ENCODE data around the gene LRRC46.

LRRC46 gene, protein sequence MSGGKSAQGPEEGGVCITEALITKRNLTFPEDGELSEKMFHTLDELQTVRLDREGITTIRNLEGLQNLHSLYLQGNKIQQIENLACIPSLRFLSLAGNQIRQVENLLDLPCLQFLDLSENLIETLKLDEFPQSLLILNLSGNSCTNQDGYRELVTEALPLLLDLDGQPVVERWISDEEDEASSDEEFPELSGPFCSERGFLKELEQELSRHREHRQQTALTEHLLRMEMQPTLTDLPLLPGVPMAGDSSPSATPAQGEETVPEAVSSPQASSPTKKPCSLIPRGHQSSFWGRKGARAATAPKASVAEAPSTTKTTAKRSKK

DNA sequence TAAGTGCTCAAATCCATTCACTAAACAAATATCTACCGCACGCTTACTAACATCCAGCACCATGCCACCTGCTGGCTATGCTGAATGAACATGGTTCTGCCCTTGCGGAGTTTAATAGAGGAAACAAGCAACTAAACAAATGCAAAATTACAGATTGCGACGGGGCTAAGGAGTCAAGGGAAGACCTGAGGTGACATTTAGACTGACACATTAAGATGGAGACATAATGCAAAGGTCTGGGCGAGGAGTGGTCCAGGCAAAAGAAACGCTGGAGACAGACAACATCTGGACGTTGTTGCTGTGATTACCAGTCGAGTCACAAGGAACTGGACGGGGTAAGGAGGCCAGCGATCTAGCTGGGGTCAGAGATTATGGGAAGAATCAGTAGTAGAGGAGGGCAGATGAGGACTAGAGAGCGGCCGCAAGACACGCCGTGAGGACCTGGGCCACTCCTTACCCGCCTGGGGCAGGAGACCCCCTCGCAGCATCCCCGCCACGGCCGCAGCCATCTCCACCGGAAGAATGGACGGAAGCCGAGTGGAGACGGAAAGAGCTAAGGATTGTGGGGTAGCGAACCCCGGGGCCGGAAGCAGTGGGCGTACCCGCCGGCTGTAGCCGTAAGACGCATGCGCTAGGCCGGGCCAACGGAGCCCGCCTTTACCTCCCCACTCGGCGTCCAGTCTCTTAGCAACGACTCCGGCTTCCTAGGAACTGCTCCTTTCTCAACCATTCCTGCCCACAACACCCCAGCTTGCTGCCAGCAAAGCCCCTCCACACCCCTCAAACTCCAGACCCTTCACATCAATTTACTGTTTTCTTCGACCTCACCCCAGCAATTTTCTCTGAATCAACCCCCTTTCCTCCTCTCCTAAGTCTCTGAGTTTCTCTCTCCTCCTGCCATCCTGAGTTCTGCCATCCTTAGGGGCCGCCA lies at the start of gene LRRC46, which contains the start of gene MRPL10:
LRRC46 (plus strand) TSS at position 668 of the 931 bp plus-strand sequence. CDS start 320 bp downstream, outside the sequence.
MRPL10 (minus strand) TSS at position 539 of the 931 bp plus-strand sequence; CDS start at position 509, 30 bp downstream.
- peak; percentile 87 for DNase-seq (ENCODE audit: low read depth)

DNA sequence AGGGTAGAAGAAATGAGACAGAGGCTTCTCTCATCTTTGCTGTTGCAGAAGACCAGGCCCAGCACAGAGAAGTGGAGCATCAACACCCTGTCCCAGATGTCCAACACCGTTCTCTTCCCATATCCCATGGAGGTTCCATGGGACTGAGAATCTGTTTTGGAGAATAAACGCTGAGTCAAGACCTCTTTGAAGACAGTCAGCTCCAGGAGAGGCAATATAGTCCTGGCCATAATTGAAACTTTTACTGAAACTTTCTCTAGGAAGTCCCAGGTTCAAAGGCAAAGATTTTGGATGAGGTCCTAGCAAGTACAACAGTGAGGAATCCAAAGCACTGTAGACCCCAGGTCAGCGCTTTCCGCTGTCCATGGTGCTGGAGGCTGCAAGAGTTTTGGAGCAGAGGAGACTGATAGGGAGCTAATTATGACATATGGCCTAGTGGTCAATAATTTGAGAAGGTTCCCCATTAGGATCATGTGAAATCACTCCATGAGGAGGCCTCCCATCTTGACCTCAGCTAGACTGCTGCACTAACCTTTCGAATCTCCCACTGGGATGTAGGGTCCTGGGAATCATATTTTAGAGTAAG lies 45.8 kb upstream of the LRRC46 start:
- DNase-seq (ENCODE audit: low read depth) = no peak

DNA sequence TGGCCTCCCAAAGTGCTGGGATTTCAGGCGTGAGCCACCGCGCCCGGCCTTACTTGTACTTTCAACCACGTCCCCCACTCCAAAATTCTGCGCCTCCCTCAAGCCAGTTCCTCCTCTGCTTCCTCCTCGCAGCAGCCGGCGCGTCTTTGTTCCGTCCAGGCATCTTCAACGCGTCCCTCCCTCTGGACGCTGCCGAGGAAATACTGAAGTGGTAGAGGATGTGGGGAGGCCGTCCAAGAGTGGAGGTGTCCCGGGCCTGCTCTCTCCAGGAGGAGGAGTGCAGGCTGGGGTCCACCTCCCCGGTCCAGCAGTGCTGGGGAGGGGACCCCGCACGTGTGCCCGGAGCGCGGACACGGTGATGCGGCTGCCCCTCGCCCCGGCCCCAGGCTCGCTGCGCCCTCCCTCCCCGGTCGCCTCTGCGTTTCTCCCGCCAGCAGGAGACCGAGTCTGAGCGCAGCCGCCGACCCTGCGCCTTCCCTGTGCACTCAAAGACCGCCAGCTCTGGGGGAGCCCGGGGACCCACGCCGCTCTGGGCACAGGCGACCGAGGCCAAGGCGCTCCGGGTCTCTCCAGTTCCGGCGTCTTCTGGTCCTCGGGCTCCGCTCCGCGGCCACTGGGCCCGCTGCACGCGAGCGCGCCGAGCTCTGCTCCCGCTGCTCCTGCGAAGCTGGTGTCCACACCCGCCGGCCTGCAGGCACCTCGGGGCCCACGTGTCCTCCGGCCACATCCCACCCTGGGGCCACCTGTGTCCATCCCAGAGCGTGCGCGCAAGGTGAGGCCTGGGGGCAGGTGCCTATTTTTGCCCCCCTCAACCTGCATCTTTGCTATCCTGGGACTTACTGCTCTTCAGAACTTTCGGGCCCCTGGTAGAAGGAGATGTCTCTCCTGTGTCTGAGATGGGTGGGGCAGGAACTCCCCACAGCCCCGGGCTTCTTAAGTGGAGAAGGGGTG lies 41.6 kb upstream of the LRRC46 start:
- peak; percentile 16 for DNase-seq (ENCODE audit: low read depth)

DNA sequence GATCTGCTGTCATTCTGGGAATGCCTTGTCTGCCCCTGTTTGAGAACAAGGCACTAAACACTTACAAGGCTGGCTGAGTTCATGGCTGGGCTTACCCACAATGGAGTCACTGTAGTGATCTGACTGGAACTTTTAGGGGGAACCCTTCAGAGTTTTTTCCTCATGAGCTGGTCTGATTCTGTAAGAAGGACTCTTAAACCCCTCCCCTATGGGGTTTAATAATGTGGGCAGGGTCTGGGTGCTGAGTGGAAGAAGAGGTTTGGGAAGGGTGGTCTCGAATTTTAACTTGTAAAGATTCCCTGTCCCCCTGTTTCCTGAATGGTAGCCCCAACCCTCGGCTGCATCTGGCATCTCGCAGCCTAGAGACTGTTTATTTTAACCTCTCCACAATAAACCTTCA lies 40.4 kb upstream of the LRRC46 start:
- no peak for DNase-seq (ENCODE audit: low read depth)

DNA sequence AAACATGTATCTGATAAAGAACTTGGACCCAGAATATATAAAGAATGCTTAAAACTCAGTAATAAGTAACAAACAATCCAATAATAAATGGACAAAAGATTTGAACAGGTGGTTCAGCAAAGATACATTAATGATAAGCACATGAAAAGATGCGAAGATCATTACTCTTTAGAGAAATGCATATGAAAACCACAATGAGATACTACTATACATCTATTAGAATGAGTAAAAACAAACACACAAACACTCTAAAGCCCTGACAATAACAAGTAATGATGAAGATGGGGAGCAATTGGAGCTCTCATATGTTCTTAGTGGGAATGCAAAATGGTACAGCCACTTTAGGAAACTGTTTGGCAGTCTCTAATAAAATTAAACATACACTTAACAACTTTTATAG lies 39.0 kb upstream of the LRRC46 start:
- DNase-seq (ENCODE audit: low read depth) = no peak

DNA sequence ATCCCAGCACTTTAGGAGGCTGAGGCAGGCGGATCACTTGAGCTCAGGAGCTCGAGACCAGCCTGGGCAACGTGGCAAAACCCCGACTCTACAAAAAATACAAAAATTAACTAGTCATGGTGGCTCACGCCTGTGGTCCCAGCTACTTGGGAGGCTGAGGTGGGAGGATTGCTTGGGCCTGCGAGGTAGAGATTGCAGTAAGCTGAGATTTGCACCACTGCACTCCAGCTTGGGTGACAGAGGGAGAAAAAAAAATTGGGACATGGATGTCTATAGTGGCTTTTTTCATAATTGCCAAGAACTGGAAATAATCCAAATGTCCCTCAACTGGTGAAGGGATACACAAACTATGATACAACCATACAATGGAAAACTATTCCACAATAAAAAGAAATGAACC lies 38.5 kb upstream of the LRRC46 start:
- DNase-seq (ENCODE audit: low read depth) = no peak

DNA sequence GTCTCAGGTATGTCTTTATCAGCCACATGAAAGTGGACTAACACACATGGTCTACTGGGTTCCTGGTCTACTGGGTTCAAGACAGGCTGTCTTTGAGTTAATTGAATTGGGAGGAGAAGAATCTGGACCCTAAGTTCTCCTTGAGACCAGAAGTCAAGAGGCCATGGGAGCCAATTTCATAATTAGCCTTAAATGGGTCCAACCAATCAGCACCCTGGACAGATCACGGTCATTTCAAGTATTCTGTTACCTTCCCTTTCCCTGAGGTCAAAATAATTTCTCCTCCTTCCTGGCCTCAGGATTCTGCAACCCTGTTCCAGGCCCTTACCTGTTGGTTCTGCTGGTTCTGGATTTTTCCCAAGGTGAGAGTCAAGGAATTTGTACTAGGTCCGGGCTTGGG lies 33.7 kb upstream of the LRRC46 start:
- no peak for DNase-seq (ENCODE audit: low read depth)

DNA sequence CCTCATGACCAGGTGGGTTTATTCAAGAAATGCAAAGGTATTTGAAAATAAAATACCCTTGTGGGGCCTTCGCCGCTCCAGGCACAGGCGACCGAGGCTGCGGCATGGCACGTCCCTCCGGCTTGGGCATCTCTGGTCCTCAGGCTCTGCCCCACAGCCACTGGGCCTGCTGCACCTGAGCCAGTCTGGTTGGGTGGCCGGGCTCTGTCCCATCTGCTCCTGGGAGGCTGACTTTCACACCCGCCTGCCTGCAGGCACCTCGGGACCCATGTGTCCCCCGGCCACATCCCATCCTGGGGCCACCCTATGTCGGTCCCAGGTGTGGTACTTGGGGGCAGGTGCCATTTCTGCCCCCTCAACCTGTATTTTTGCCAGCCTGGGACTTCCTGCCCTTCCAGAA lies 30.8 kb upstream of the LRRC46 start:
- DNase-seq (ENCODE audit: low read depth) = no peak

DNA sequence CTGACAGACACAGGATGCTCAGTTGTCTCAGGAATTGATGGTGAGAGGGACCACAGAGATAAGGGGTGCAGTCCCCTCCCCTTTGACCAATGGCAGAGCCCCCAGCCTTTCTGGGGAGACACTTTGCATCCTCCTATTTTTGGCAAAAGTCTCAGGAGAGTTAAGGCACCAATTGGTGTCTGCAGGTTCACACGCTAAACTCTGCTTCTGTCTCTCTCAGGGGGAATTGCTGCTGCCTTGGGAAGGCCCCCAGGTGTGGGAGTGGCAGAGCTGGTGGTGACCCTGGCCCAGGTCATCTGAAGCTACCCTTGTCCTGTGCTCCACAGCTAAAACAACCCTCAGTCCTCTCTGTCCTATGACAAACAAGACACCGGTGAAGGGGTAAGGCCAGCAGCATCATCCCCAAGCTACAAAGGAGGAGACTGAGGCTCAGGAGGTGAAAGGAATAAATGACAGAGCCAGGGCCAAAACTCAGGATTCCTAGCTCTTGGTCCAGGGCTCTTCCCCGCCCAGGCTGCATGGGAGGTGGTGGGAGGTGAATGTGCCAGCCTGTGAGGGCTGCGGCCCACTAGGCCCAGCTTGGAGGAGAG lies 30.2 kb upstream of the LRRC46 start:
- no peak for DNase-seq (ENCODE audit: low read depth)

DNA sequence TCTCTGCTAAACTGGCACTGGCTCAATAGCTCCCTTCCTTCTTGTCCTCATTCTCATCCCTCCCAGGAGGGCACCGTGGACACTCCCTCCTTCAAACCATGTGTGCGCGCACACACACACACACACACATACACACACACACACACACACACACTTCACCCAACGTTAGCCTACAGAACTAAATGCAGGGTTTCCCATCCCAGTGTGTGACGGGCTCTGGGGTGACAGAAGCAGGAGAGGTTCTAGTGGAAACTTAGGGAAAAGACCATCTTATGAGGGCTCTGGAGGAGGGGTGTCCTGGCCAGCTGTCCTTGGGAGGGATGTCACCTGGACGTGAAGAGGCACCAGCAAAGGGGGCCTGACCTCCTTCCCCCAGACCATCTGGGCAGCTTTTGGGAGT lies 29.6 kb upstream of the LRRC46 start:
- DNase-seq (ENCODE audit: low read depth) = no peak

DNA sequence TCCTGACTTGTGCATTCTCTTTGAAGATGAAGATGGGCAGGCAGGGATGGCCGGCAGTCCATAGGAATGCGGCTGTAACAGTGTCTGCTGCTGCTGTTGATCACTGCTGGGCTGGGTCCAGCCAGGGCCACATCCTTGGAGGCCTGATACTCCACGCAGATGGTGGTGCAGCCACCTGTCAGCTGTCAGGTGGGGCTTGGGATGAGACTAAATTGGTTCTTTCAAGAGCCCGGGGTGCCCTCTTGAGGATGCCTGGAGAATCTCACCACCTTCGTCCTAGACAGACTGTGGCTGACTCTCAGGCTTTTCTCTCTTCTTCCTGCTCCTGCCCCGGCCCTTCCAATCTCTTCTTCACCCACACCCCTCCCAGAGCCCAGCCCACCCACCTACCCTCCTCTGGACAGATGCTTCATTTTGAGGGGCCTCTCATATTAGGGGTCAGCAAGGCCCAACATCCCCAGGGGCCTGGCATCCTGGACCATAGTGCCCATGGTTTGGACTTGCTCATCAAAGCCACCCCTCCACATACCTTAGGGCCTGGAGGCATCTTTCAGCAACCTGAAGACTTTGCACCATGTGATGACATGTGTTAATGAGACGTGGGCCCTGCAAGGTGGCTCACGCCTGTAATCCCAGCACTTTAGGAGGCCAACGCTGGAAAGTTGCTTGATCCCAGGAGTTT lies 29.0 kb upstream of the LRRC46 start:
- peak; percentile 28 for DNase-seq (ENCODE audit: low read depth)

DNA sequence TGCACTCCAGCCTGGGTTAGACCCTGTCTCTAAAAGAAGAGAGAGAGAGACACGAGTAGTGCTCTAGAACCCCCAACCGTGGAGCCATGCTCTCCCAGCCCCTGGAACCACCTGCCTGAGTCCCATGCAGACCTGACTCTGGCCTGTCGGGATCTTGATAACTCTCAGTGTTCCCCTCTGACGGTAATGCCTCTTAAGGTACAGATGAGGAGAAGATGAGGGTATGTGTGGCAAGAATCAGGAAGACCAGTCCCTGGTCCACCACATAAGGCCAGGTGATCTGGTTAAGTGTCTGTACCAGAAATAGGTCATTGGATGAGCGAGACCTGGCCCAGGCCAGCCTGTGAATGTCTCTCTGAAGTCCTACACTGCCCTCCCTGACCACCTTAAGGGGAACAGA lies 28.3 kb upstream of the LRRC46 start:
- no peak for DNase-seq (ENCODE audit: low read depth)

DNA sequence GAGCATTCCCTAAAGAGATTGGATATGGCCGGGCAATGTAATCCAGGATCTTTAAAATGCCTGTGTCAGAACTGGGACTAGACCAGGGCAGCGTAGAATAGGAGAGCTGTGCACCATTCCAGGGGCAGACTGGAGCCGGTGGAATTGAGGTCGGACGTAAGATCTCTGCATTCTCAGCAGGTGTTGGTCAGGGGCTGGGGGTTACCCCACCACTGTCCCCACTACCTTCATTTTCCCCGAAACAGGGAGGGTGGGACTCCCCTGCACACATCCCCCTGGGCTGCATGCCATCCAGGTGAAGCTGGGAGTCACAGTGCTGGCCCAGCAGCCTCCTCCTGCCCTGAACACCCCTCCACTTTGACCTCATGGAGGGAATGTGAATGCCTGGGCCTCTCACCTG lies 27.7 kb upstream of the LRRC46 start:
- DNase-seq (ENCODE audit: low read depth) = no peak

DNA sequence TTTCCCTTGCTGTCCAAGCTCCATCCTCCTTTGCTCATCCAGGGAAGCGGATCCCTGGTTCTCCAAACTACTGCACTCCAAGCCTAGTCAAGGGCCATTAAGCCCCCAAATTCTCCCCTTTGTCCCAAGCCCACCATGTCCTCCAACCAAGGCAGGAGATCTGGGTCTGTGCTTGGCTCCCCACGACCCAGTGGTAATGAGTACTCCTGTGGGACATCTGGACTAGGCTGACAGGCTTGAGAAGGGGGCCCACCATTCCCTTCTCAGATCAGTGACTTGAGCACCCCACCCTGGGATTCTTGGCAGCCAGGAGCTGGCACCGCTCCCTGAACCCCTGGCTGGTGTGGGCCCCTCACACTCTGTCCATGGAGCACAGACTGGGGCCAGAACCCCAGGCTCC lies 27.0 kb upstream of the LRRC46 start:
- DNase-seq (ENCODE audit: low read depth) = no peak

DNA sequence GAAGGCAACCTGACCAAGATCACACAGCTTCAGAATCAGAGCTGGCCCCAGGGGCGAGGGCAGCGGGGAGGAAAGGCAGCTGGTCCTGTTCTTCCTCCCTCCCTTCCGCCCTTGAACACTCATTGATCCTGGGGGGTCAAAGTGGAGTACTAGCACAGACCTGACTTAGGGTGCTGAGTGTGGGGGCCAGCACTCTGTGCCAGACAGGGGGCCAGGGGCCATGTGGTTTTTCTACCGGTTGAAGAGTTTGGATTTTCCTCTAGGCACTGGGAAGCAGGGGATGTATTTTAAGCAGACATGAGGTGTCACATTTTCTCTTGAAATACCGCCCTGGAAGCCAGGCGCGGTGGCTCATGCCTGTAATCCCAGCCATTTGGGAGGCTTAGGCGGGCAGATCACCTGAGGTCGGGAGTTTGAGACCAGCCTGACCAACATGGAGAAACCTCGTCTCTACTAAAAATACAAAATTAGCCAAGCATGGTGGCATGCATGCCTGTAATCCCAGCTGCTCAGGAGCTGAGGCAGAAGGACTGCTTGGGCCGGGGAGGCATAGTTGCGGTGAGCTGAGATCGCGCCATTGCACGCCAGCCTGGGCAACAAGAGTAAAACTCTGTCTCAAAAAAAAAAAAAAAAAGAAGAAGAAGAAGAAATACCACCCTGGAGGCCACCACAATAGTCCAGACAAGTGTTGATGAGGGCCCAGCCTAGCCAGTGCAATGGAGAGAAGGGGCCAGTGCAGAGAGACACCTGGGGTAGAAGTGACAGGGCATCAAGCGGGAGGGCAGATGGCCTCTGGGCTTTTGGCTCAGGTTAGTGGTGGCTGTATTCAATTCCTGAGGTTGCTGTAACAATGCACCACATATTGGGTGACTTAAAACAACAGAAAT lies 25.2 kb upstream of the LRRC46 start:
- DNase-seq (ENCODE audit: low read depth) = no peak

DNA sequence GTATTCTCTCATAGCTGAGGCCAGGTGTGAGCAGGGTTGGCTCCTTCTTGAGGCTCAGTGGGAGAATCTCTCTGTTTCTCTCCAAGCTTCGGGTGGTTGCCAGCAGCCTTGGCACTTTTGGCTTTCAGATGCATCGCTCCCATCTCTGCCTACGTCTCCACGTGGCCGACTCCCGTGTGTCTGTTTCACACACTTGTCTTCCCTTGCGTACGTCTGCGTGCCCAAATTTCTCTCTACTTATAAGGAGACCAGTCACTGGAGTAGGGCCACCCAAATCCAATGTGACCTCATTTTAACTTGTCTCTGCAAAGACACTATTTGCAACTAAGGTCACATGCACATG lies 24.6 kb upstream of the LRRC46 start:
- DNase-seq (ENCODE audit: low read depth) = no peak

DNA sequence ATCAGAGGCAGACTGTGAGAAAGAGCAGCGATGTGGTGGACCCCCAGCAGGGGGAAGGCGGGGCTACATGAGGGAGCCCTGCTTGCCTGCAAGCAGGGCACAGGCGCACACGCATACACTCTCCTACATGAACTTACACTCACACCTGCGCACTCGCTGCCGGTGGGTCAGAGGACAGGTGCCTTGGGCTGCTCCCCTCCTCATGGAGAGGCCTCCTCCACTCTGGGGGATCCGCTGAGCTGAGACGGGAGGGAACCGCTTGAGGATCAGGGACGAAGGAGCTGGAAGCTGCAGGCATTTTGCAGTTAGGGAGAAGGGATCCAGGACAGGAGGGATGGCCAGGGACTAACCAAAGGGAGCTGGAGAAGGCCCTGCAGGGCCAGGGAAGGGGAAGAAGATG lies 24.0 kb upstream of the LRRC46 start:
- DNase-seq (ENCODE audit: low read depth) = no peak

DNA sequence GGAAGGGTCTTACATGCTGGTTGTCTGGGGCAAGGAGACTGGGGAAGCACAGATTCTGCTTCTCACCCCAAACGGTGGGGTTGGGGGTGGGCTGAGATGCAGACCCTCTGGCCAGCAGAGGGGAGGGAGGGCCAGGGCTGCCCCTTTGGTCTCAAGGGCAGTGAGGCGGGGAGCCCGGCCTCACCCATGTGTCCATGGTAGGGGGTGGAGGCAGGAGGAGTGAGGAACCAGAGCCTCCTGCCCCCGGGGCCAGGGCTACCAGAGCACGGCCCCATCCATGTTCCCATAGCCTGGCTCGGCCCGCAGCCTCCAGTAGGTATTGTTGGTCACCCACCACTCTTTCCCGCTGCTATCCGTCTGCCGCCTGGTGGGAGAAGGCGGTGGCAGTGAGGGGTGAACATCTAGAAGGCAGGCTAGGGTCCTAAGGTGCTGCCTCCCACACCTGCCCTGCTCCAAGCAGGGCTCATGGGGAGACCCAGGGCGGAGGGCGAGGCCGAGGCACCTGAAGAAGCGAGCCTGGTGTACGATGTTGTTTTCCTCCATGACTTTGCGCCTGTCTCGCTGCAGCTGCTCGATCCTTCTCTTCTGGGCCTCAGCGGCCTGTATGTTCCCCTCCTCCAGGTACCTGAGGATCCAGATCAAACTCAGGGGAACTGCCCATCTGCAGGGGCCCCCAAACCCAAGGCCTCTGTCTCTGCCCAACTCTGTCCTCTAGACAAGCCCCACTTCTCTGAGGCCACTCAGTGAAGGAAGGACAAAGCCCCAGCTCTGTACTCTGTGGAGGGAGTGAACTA lies 23.2 kb upstream of the LRRC46 start:
- DNase-seq (ENCODE audit: low read depth) = no peak

All from stimulated activated CD8-positive, alpha-beta memory T cell treated with anti-CD3 and anti-CD28 coated beads, Interleukin-12 subunit alpha, Interleukin-12 subunit beta, amount 100 ng/mL, for 1 hour (primary cell).